ENCODE measurements around the gene SRGAP1.

DNA sequence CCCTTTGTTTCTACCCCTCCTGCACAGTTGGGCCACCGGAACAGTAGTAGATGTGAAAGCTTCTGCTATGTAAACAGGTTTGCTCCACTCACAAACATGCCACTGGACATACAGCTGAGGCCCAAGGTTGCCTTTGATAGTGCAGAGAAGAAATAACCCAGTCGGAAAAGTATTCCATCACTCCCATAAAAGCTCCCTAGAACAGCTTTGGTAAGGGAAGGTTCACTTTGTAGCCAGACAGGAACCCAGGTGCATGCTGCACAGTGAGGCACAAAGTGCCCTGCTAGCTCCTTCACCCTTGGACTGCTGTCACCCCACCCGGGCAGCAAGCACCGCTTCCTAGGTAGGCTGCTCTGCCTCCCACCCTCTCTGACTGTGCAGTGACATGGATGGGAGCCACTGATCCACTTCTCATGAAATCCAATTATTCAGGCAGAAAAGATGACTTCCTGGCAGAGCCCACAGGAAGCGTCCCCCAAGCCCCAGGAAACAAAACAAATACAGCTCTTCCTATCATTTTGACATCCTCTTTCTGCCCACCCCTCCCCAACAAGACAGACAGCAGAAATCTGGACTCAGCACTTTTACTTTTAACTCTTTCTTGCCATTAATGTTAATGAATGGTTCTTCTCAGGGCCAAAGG is 100.2 kb downstream of the SRGAP1 start:
- TF ChIP-seq, protein P1, sequence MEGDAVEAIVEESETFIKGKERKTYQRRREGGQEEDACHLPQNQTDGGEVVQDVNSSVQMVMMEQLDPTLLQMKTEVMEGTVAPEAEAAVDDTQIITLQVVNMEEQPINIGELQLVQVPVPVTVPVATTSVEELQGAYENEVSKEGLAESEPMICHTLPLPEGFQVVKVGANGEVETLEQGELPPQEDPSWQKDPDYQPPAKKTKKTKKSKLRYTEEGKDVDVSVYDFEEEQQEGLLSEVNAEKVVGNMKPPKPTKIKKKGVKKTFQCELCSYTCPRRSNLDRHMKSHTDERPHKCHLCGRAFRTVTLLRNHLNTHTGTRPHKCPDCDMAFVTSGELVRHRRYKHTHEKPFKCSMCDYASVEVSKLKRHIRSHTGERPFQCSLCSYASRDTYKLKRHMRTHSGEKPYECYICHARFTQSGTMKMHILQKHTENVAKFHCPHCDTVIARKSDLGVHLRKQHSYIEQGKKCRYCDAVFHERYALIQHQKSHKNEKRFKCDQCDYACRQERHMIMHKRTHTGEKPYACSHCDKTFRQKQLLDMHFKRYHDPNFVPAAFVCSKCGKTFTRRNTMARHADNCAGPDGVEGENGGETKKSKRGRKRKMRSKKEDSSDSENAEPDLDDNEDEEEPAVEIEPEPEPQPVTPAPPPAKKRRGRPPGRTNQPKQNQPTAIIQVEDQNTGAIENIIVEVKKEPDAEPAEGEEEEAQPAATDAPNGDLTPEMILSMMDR (IDR thresholded peaks at IDR 0.05), result no peak
- TF ChIP-seq POLR2AphosphoS5 (IDR thresholded peaks at IDR 0.05) (no peak), POLR2A (IDR thresholded peaks at IDR 0.05) (no peak), EP300 (IDR thresholded peaks at IDR 0.05) (no peak)

All from stomach (tissue), 4 donors.